Activated CD4-positive, alpha-beta T cell treated with anti-CD3 and anti-CD28 coated beads for 1 hour (primary cell): ENCODE results near the gene ELP1.
"Not testable (repeated sequence)": the region's sequence is repeated elsewhere in the genome, so short reads cannot be mapped to it uniquely, and the experiment has no call there.

Experiments used
- DNase-seq: peaks from one replicate; pipeline ENCODE4 v3.0.0-alpha.2; 2020

Gene ELP1

GRCh38 chr9:108933718-108934322 is at the start of gene ELP1:
TSS of gene ELP1 (minus strand) at chr9:108934124. CDS start at chr9:108931146, 2,978 bp downstream.
- peak; percentile 87 for DNase-seq

GRCh38 chr9:108980893-108981292 is 47.0 kb upstream of the ELP1 start:
- DNase-seq, result no peak

GRCh38 chr9:108978205-108978604 is 44.3 kb upstream of the ELP1 start:
- no peak for DNase-seq

- no peak for DNase-seq
Observed at GRCh38 chr9:108973895-108974294, 40.0 kb upstream of the ELP1 start.

GRCh38 chr9:108972626-108973209 is 38.8 kb upstream of the ELP1 start:
- DNase-seq, result no peak

- no peak for DNase-seq
Observed at GRCh38 chr9:108972186-108972585, 38.3 kb upstream of the ELP1 start.

GRCh38 chr9:108971392-108971791 is 37.5 kb upstream of the ELP1 start:
- DNase-seq, result not testable (repeated sequence)

GRCh38 chr9:108967916-108968315 is 34.0 kb upstream of the ELP1 start:
- DNase-seq, result no peak

GRCh38 chr9:108963459-108964143 is 29.7 kb upstream of the ELP1 start:
- DNase-seq, result no peak

GRCh38 chr9:108961151-108961550 is 27.2 kb upstream of the ELP1 start:
- no peak for DNase-seq

- DNase-seq, result no peak
Observed at GRCh38 chr9:108960331-108960730, 26.4 kb upstream of the ELP1 start.

- DNase-seq, result no peak
Observed at GRCh38 chr9:108956631-108957026, 22.7 kb upstream of the ELP1 start.

GRCh38 chr9:108956022-108956630 is 22.2 kb upstream of the ELP1 start:
- no peak for DNase-seq

- no peak for DNase-seq
Observed at GRCh38 chr9:108953983-108954574, 20.2 kb upstream of the ELP1 start.

- no peak for DNase-seq
Observed at GRCh38 chr9:108951578-108951977, 17.7 kb upstream of the ELP1 start.

- DNase-seq, result no peak
Observed at GRCh38 chr9:108950168-108950567, 16.2 kb upstream of the ELP1 start.

- no peak for DNase-seq
Observed at GRCh38 chr9:108939975-108940374, 6.1 kb upstream of the ELP1 start.

GRCh38 chr9:108937561-108938305 is 3.8 kb upstream of the ELP1 start:
- DNase-seq, result no peak

GRCh38 chr9:108934323-108934893 is 484 bp upstream of the ELP1 start, which contains the start of gene ABITRAM:
TSS of gene ABITRAM (plus strand) at chr9:108934400. CDS start at chr9:108934487, 87 bp downstream.
- DNase-seq, result peak; percentile 68

- no peak for DNase-seq
Observed at GRCh38 chr9:108933231-108933717, 650 bp downstream of the ELP1 start.

- no peak for DNase-seq
Observed at GRCh38 chr9:108928386-108928785, 5.5 kb downstream of the ELP1 start.

GRCh38 chr9:108924466-108924865 is 9.5 kb downstream of the ELP1 start:
- no peak for DNase-seq
